DMS153 treated with DMSO at 0.1 percent for 48 hours (cell line): ENCODE results near the gene MAGEF1.

Experiments
- DNase-seq: peaks from one replicate; lab custom pipeline; 2025; ENCODE audit not compliant: unreplicated experiment; lab: John Stamatoyannopoulos, UW

MAGEF1 gene, protein sequence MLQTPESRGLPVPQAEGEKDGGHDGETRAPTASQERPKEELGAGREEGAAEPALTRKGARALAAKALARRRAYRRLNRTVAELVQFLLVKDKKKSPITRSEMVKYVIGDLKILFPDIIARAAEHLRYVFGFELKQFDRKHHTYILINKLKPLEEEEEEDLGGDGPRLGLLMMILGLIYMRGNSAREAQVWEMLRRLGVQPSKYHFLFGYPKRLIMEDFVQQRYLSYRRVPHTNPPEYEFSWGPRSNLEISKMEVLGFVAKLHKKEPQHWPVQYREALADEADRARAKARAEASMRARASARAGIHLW

DNA sequence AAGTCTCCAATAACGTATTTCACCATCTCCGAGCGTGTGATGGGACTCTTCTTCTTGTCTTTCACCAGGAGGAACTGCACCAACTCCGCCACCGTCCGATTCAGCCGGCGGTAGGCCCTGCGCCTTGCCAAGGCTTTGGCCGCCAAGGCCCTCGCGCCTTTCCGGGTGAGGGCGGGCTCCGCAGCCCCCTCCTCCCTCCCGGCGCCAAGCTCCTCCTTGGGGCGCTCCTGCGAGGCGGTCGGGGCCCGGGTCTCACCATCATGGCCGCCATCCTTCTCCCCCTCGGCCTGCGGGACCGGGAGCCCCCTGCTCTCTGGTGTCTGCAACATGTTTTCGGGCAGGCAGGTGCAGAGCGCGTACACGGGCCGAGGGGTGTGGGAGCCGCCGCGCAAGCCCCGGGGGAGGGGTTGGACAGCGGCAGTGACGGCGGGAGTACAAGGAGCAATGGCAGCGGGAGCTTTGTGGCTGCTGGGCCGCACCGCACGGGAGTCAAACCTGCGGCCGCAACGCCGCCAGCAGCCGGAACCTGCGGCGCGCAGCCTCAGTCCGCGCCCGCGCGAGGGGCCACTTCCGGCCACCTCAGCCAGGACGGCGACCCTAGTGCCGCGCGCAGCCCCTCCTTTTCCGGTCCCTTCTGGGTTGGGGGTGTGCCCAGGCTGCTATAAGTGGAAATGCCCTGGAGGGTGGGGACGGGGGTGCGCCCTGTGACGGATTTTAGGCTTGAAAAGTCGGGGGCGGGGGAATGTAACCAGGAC lies at the start of gene MAGEF1:
MAGEF1 (minus strand) TSS at position 572 of the 755 bp plus-strand sequence; CDS start at position 329, 243 bp downstream.
- DNase-seq, result peak; percentile 76

DNA sequence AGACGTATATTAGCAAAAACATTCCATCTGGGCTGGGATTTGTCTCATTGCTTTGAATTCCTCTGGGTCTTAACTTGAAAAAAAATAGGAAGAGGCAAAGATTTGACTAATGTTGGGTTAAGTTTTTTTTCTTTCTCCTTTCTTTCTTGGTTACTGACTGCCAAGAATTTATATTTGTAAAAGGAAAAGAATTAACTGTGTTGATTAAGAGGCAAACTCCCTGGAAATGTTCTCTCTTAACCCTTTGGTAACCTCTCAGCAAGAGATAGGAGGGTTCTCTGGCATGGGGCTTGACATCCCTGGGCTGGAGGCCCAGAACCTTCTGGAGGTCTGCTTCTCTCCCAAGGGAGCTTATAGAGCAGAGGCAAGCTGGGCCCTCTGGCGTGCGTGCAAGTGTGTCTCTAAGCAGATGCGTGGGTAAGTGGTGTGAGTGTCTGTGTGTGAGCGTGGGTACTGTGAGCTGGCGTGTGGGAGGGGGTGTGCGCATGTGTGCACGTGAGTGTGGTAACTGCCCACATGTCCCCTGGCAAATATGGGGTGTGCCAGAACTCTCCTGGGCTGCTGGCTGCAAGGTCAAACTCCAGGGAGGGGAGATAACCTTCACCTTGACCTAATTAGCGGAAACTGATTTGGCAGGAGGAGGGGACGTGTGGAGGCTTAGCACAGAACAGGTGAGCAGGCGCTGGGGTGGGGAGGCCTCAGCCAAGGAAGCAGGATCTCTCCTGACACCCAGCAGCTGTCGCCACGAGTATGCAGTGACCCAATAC lies 49.4 kb upstream of the MAGEF1 start:
- no peak for DNase-seq

- DNase-seq, result no peak
These were observed 48.6 kb upstream of the MAGEF1 start for GRCh38 chr3:184760337-184761074.

GRCh38 chr3:184759666-184760200 lies 47.9 kb upstream of the MAGEF1 start:
- no peak for DNase-seq

DNA sequence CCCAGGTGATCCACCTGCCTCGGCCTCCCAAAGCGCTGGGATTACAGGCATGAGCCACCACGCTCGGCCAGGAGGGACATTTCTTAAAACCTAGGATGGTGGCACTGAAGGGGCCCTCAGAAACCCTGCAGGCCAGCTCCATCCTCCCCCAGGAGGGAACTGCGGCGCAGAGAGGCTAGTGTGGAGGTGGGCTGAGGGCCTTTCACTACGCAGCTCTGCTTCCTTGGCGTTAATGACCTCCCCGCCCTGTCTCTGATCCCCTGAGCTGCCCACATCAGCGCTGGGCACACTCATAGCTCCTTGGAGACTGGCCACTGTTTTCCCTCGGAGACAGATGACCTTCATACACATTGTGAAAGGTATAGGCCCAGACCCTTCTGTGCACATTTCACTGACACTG lies 46.2 kb upstream of the MAGEF1 start:
- no peak for DNase-seq

DNA sequence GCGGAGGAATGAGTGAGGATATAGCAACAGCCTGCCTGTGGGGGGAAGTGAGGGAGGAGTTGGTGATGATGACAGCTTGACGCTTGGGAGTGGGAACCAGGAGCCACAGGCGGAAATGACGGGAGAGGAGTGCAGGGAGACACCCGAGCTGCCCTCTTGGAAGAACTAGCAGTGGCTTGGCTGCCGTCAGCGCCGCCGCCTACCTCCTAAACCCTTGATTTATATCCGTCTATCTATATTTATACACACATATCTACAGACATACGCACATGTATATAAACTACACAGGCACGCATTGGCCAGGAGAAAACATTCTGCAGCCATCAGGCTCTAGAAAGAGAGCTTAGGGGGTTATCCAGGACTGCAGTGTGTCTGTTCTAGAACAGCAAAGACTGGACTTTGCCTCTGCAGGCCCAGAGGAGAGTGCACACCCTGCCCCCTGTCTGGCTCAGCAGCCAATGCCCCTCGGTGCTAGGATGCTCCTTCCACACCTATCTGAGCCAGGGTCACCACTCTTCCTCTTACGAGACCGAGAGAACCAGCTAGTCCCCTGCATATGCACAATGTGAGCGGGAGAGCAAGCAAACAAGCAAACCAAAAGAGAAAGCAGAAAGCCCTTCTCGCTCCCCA lies 45.3 kb upstream of the MAGEF1 start:
- DNase-seq, result peak; percentile 72

GRCh38 chr3:184756151-184757021 lies 44.5 kb upstream of the MAGEF1 start:
- DNase-seq, result no peak

DNA sequence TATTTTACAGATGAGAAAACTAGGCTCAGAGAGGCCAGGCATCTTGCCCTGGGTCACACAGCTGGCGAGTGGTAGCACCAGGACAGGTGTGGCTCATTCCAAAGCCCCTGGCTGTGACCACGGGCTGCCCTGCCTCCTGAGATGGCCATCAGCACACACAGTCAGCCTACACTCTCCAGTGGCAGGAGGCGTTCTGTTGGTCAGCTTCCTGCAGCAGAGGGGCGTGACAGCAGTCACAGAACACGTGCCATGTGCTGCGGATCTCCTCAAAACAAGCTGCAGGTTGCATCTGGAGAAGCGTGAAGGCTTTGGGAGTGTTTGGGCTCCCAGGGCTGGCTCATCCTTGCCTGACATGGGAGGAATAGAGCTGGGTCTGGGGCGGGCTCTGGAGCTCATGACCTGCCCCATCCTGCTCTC lies 43.5 kb upstream of the MAGEF1 start:
- DNase-seq, result no peak

- DNase-seq, result no peak
These were observed 40.5 kb upstream of the MAGEF1 start for GRCh38 chr3:184752361-184752760.

GRCh38 chr3:184751204-184752040 lies 39.6 kb upstream of the MAGEF1 start:
- no peak for DNase-seq

GRCh38 chr3:184750349-184751083 lies 38.7 kb upstream of the MAGEF1 start:
- no peak for DNase-seq

- no peak for DNase-seq
These were observed 37.4 kb upstream of the MAGEF1 start for GRCh38 chr3:184749168-184749744.

- DNase-seq, result peak; percentile 29
These were observed 36.6 kb upstream of the MAGEF1 start for GRCh38 chr3:184748219-184749135.

DNA sequence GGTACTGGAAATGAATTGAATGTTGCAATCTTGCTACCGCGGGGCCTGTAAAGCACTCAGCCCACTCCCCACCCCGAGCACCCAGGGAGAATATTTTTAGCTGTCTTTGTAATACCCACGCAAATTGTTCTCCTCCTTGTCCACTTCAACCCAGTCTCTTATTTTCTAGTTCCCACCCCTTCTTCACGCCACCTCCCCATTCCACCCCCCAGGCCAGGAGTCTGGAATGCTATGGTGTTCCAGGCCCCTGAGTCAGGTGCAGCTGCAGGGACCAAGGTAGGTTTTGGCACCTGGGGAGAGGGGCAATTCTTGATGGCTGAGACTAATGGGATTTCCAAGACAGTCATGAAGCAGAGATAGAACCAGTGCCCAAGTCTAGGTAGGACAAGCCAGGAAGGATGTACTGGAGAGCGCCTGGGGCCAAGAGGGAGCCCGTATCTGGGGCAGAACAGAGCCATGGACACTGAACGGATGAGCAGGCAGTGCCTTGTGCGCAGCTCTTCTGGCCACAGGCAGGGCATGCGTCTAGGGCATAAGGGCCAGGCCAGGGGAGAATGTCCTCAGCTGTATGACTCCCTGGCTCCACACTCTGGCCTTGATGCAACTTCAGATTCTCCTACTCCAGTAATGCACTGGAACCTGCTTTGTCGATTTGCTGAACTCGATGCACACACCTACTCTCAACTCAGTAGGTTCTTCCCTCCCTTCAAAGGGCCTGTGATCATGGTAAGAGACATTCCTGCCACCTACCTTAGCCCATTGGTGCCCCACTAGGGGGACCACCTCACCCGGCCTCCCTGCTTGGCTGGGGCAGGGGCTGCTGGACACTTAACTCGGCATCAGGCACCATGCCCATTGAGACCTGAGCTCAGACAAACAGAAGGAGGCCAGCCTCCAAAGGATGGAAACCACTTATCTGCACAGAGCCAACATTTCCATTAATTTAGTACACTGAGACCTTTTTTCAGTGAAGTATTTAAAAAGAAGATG lies 34.6 kb upstream of the MAGEF1 start:
- DNase-seq, result no peak

DNA sequence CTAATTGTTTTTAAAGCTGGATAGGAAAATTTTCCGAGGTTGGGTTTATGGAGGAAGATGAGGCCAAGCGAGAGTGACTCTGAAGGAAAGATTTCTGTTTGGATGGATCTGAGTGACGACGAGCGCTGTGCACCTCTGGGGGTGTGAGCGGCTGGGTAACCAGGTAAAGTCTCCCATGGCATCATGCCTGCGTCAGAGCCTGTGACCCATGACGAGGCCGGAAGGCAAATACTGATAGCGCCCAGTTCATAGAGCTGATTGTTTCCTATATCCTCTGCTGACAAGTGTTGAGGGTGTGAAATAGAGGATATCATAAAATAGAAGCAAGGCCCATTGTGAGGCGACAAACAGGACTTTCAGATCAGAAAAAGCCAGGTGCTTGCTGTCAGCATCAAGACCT lies 33.7 kb upstream of the MAGEF1 start:
- no peak for DNase-seq
